Stimulated activated CD8-positive, alpha-beta memory T cell treated with anti-CD3 and anti-CD28 coated beads, Interleukin-7, amount 100 ng/mL, for 1 hour (primary cell): Measurements from ENCODE around the gene HPCA.

ENCODE experiments used
- DNase-seq, 2 donors: peaks; one replicate each; pipeline ENCODE4 v3.0.0-alpha.2; 2020; ENCODE audit warnings: low read depth in 2 of 2

HPCA gene

GRCh38 chr1:32889731-32890278 lies 3.5 kb downstream of the HPCA start:
- DNase-seq: no peak

GRCh38 chr1:32890516-32891240 lies 4.4 kb downstream of the HPCA start:
- DNase-seq: no peak

GRCh38 chr1:32891241-32891570 lies 4.9 kb downstream of the HPCA start:
- DNase-seq: no peak

- DNase-seq: no peak
These were observed 5.3 kb downstream of the HPCA start for GRCh38 chr1:32891630-32892029.

- DNase-seq: no peak
These were observed 6.3 kb downstream of the HPCA start for GRCh38 chr1:32892368-32893197.

- no peak for DNase-seq
These were observed 7.1 kb downstream of the HPCA start for GRCh38 chr1:32893198-32894018.

GRCh38 chr1:32894019-32894600 lies 7.8 kb downstream of the HPCA start:
- DNase-seq: no peak

- no peak for DNase-seq
These were observed 8.4 kb downstream of the HPCA start for GRCh38 chr1:32894681-32895080.

GRCh38 chr1:32895325-32896215 lies 9.3 kb downstream of the HPCA start:
- DNase-seq: no peak

GRCh38 chr1:32896451-32896850 lies 10.2 kb downstream of the HPCA start:
- no peak for DNase-seq

- no peak for DNase-seq
These were observed 11.1 kb downstream of the HPCA start for GRCh38 chr1:32897082-32898049.

GRCh38 chr1:32898056-32898455 lies 11.8 kb downstream of the HPCA start:
- no peak for DNase-seq

GRCh38 chr1:32898958-32899357 lies 12.7 kb downstream of the HPCA start:
- DNase-seq: no peak

GRCh38 chr1:32899586-32900296 lies 13.4 kb downstream of the HPCA start:
- no peak for DNase-seq

- no peak for DNase-seq
These were observed 14.2 kb downstream of the HPCA start for GRCh38 chr1:32900371-32900955.

- DNase-seq: no peak
These were observed 14.9 kb downstream of the HPCA start, which contains the start of gene TMEM54 for GRCh38 chr1:32900956-32901822. Gene TMEM54 (minus strand): TSS chr1:32901389. CDS start chr1:32901238, 151 bp downstream.

GRCh38 chr1:32901823-32902534 lies 15.7 kb downstream of the HPCA start:
- no peak for DNase-seq
